ENCODE data around the gene SSBP4.

SSBP4 gene

DNA sequence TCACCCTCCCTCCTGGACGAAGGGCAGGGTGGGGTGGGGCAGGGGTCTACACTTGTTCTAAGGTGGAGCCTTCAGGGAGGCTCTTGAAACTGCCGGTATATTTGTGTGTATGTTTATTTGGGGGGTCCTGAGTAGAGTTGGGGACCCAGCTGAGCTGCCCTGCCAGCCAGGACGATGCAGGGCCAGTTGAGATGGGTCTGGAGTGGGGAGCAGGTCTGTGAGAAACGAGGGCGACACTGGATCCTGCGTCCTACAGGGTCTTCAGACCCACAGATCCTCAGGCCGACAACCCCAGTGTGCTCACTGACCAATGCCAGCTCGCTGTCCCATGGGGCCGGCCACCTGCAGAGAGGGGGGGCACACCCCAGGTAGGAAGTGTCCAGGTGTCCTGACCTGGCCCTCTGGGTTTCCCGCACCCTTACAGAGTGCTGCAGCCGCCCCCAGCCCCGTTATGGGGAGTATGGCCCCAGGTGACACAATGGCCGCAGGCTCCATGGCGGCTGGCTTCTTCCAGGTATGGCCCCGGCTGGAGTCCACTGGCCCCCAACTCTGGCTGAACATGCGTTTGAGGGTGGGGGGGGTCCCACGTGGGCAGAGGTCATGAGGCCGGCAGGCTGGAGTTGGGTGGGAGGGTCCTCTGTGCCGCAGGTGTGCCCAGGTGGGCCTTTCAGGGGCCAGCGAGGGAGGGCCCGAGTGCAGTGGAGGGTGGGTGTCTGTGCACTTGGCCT, 11.4 kb downstream of the SSBP4 start:
- peaks cover 26 to 69% (median 44%) of the 10 kb centered on the region in 11 experiments for H4K20me1 ChIP-seq
- peak overlapping the region in 3 of 10 experiments; percentile 49 to 61 (median 52); a peak in 3 of 20 replicates for H3K4me3 ChIP-seq
- no peaks in the 10 kb centered on the region for H3K27me3 ChIP-seq
- no peak for TF ChIP-seq Cebpa-rat (IDR thresholded peaks at IDR 0.05)
- H3K4me2 ChIP-seq: peak overlapping the region; percentile 78 to 98 (median 91)
- H3K4me1 ChIP-seq: peaks cover 87 to 93% (median 90%) of the 10 kb centered on the region in 10 experiments
- H3K9me3 ChIP-seq (replicated peaks in 1 of 11): no peaks in the 10 kb centered on the region
- peak overlapping the region in 10 of 11 experiments; percentile 69 to 79 (median 74); a peak in 17 of 22 replicates for H3K9ac ChIP-seq
- H3K27ac ChIP-seq: peak overlapping the region in 10 of 11 experiments; percentile 71 to 89 (median 81); a peak in 19 of 22 replicates
- H3K36me3 ChIP-seq: peaks cover 0 to 42% (median 12%) of the 10 kb centered on the region in 11 experiments; a peak in 17 of 22 replicates

- TF ChIP-seq Cebpa-rat (IDR thresholded peaks at IDR 0.05): no peak
- peak overlapping the region in 5 of 11 experiments; percentile 25 to 85 (median 44); a peak in 6 of 22 replicates for H3K9ac ChIP-seq
- H3K4me1 ChIP-seq: peaks cover 87 to 93% (median 90%) of the 10 kb centered on the region in 10 experiments
- H3K4me2 ChIP-seq: peak overlapping the region; percentile 32 to 97 (median 94); a peak in 21 of 22 replicates
- H3K4me3 ChIP-seq: no peak overlapping the region
- H3K27ac ChIP-seq: peak overlapping the region in 8 of 11 experiments; percentile 85 to 93 (median 89); a peak in 13 of 22 replicates
- H3K36me3 ChIP-seq: peaks cover 0 to 52% (median 20%) of the 10 kb centered on the region in 11 experiments; a peak in 17 of 22 replicates
- no peaks in the 10 kb centered on the region for H3K27me3 ChIP-seq
- peaks cover 26 to 69% (median 39%) of the 10 kb centered on the region in 11 experiments for H4K20me1 ChIP-seq
- no peaks in the 10 kb centered on the region for H3K9me3 ChIP-seq (replicated peaks in 1 of 11)
These were observed 12.4 kb downstream of the SSBP4 start for GRCh38 chr19:18431351-18432197.

DNA sequence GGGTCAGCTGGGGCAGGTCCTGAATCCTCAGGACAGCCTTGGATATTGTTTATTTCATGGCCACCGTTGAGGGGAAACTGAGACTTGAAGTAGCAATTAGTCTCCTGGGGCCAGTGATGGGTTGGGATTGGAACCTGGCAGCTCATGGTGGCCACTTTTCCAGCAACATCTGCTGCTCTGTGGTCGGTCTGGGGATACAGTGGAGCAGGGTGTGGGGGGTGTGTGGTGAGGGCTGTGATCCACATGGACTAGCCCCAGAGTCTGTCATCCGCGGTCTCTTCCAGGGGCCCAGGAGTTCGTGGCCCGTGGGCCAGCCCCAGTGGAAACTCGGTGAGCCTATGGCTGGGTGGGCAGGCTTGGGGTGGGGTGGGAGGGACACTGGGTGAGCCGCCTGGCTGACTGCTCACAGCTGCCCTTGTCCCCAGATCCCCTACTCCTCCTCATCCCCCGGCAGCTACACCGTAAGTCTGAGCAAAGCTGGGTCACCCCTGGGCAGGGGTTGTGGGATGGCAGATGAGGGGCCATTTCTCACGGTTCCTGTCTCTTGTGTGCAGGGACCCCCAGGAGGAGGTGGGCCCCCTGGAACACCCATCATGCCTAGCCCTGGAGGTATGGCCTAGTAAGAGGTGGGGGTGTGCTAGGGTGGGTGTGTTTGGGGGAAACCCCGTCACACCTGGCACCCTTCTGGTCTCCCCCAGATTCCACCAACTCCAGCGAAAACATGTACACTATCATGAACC, 13.2 kb downstream of the SSBP4 start:
- TF ChIP-seq Cebpa-rat (IDR thresholded peaks at IDR 0.05): no peak
- no peaks in the 10 kb centered on the region for H3K27me3 ChIP-seq
- peaks cover 83 to 89% (median 86%) of the 10 kb centered on the region in 10 experiments for H3K4me1 ChIP-seq
- H4K20me1 ChIP-seq: peaks cover 19 to 65% (median 34%) of the 10 kb centered on the region in 11 experiments; a peak in 21 of 22 replicates
- peak overlapping the region in 10 of 11 experiments; percentile 70 to 93 (median 88); a peak in 19 of 22 replicates for H3K27ac ChIP-seq
- H3K9ac ChIP-seq: peak overlapping the region; percentile 74 to 85 (median 82); a peak in 21 of 22 replicates
- H3K4me3 ChIP-seq: peak overlapping the region; percentile 47 to 77 (median 65); a peak in 18 of 20 replicates
- H3K4me2 ChIP-seq: peak overlapping the region; percentile 90 to 97 (median 95)
- no peaks in the 10 kb centered on the region for H3K9me3 ChIP-seq (replicated peaks in 1 of 11)
- peaks cover 0 to 46% (median 19%) of the 10 kb centered on the region in 11 experiments; a peak in 17 of 22 replicates for H3K36me3 ChIP-seq

GRCh38 chr19:18433015-18433691, 14.0 kb downstream of the SSBP4 start:
- H3K27ac ChIP-seq: peak overlapping the region in 10 of 11 experiments; percentile 70 to 93 (median 88); a peak in 19 of 22 replicates
- H3K4me1 ChIP-seq: peaks cover 77 to 89% (median 80%) of the 10 kb centered on the region in 10 experiments
- H3K4me2 ChIP-seq: peak overlapping the region; percentile 90 to 97 (median 95)

GRCh38 chr19:18433735-18434398, 14.7 kb downstream of the SSBP4 start:
- Histone ChIP-seq H3K27ac (peak overlapping the region in 10 of 11 experiments; percentile 27 to 93 (median 88); a peak in 18 of 22 replicates), H3K9me3 (replicated peaks in 1 of 11) (no peaks in the 10 kb centered on the region), H3K36me3 (peaks cover 0 to 45% (median 19%) of the 10 kb centered on the region in 11 experiments; a peak in 17 of 22 replicates), H3K27me3 (no peaks in the 10 kb centered on the region), H3K4me3 (peak overlapping the region; percentile 33 to 77 (median 65); a peak in 19 of 20 replicates), H4K20me1 (peaks cover 19 to 64% (median 31%) of the 10 kb centered on the region in 11 experiments; a peak in 19 of 22 replicates), H3K4me2 (peak overlapping the region; percentile 87 to 99 (median 93)), H3K9ac (peak overlapping the region; percentile 64 to 85 (median 82); a peak in 21 of 22 replicates), H3K4me1 (peaks cover 77 to 89% (median 81%) of the 10 kb centered on the region in 10 experiments)
- TF ChIP-seq Cebpa-rat (IDR thresholded peaks at IDR 0.05): no peak

More at GRCh38 chr19:18433015-18433691, 14.0 kb downstream of the SSBP4 start:
- peaks cover 17 to 64% (median 29%) of the 10 kb centered on the region in 11 experiments; a peak in 20 of 22 replicates for H4K20me1 ChIP-seq
- no peak for TF ChIP-seq Cebpa-rat (IDR thresholded peaks at IDR 0.05)
- no peaks in the 10 kb centered on the region for H3K9me3 ChIP-seq (replicated peaks in 1 of 11)
- H3K27me3 ChIP-seq: no peaks in the 10 kb centered on the region
- H3K4me3 ChIP-seq: peak overlapping the region; percentile 47 to 77 (median 65)
- H3K36me3 ChIP-seq: peaks cover 0 to 45% (median 19%) of the 10 kb centered on the region in 11 experiments; a peak in 17 of 22 replicates
- peak overlapping the region; percentile 74 to 85 (median 82) for H3K9ac ChIP-seq

DNA sequence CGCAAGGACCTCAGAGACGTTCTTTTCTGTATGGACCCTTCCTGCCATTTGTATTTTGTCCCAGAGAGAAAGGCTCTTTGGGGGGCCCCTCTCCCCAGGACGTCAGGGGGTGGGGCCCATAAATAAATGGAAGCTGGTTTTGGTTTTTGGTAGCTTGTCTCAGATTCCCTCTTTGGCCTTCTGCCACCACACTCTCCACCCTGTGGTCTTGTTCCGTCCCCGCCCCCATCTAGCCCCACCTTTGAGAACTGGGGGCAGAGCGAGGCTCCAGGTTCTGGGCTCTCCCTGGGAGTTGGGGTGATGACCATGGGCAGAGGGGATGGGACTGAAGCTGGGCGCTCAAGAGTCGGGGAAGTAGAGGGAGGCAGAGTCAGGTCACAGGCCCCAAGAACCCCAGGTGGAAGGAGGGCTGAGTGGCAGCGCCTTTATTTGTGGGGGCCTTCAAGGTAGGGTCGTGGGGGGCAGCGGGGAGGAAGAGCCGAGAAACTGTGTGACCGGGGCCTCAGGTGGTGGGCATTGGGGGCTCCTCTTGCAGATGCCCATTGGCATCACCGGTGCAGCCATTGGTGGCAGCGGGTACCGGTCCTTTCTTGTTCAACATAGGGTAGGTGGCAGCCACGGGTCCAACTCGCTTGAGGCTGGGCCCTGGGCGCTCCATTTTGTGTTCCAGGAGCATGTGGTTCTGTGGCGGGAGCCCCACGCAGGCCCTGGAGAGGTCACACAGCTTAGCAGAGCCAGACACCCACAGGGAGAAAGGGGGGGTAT, 15.4 kb downstream of the SSBP4 start:
- peak overlapping the region; percentile 19 to 85 (median 82); a peak in 20 of 22 replicates for H3K9ac ChIP-seq
- peaks cover 78 to 89% (median 82%) of the 10 kb centered on the region in 10 experiments for H3K4me1 ChIP-seq
- H4K20me1 ChIP-seq: peaks cover 22 to 64% (median 38%) of the 10 kb centered on the region in 11 experiments; a peak in 19 of 22 replicates
- H3K27me3 ChIP-seq: no peaks in the 10 kb centered on the region
- peak overlapping the region; percentile 87 to 99 (median 93) for H3K4me2 ChIP-seq
- H3K9me3 ChIP-seq (replicated peaks in 1 of 11): no peaks in the 10 kb centered on the region
- peaks cover 0 to 45% (median 19%) of the 10 kb centered on the region in 11 experiments; a peak in 17 of 22 replicates for H3K36me3 ChIP-seq
- H3K27ac ChIP-seq: peak overlapping the region in 10 of 11 experiments; percentile 27 to 93 (median 88); a peak in 17 of 22 replicates
- H3K4me3 ChIP-seq: peak overlapping the region in 9 of 10 experiments; percentile 54 to 77 (median 66); a peak in 18 of 20 replicates
- TF ChIP-seq Cebpa-rat (IDR thresholded peaks at IDR 0.05): no peak
